PC-3 (cell line): ENCODE results near the gene OSBPL8.

Experiments
- CTCF ChIP-seq: fragments of 300-600 bp; sonication (generic); conservative IDR thresholded peaks from 2 replicates; pipeline ENCODE4 v1.5.1; 2017; ENCODE audit warnings: antibody characterized with exemption, low read depth, mild to moderate bottlenecking, low read length
- EZH2 ChIP-seq: fragments of 300-600 bp; sonication (generic); IDR thresholded peaks from one replicate; pipeline ENCODE4 v1.6.1; 2017; ENCODE audit warnings: antibody characterized with exemption, mild to moderate bottlenecking, low read length; ENCODE audit not compliant: unreplicated experiment
- EZH2phosphoT487 ChIP-seq: fragments of 300-600 bp; sonication (generic); IDR thresholded peaks from 2 replicates; pipeline ENCODE4 v1.6.1; 2018; ENCODE audit warnings: mild to moderate bottlenecking, antibody characterized with exemption, low read length, borderline replicate concordance

- TF ChIP-seq EZH2 = no peak
- TF ChIP-seq CTCF = no peak
- no peak for TF ChIP-seq EZH2phosphoT487
These were observed 31.9 kb upstream of the OSBPL8 start for GRCh38 chr12:76591476-76591875.
